ENCODE results near the gene PACRG. TPM values are rescaled to one million over a fixed set of nuclear protein-coding genes. Genes with fewer than 3 reads are reported as not detected.

The PACRG gene
- polyA plus RNA-seq, 1 donor (not counting 4 experiments of a cell fraction or from before 2014, with no cell fraction given) = 0.31 TPM

DNA sequence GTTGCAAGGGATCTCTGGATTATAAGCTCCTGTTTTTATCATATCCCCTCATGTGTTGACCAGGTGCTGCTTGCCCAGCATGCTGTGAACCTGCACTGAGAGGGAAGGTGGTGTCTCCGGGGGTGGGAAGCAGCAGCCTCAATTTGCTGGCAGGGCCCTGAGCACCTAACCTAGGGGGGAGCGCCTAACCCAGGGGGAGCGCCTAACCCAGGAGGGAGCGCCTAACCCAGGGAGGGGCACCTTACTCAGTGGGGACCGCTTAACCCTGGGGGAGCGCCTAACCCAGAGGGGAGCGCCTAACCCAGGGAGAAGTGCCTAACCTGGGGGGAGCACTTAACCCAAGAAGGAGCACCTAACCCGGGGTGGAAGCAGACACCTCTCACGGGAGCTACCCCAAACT lies 603.5 kb downstream of the PACRG start:
- no peaks in the 10 kb centered on the region for H3K4me1 ChIP-seq (ENCODE audit: control insufficient read depth, extremely low read depth, insufficient read depth, low read length)
- no peaks in the 10 kb centered on the region for H3K27me3 ChIP-seq (ENCODE audit: control insufficient read depth, extremely low read depth, insufficient read depth, low read length)
- dilution Hi-C loops (cut with MboI; ENCODE audit: extremely low pct_ligation_motif_present, low sequenced_read_pairs) = no loop called here
- no peaks in the 10 kb centered on the region for H3K79me2 ChIP-seq (ENCODE audit: control insufficient read depth, insufficient read depth, low read length)
- H3K27ac ChIP-seq (ENCODE audit: control insufficient read depth, insufficient read depth, low read length) = no peak overlapping the region
- DNase-seq (ENCODE audit: low read depth, low spot score) = no peak
- no peak for TF ChIP-seq EZH2 (IDR thresholded peaks at IDR 0.05; ENCODE audit: low read length)
- TF ChIP-seq, protein P1, sequence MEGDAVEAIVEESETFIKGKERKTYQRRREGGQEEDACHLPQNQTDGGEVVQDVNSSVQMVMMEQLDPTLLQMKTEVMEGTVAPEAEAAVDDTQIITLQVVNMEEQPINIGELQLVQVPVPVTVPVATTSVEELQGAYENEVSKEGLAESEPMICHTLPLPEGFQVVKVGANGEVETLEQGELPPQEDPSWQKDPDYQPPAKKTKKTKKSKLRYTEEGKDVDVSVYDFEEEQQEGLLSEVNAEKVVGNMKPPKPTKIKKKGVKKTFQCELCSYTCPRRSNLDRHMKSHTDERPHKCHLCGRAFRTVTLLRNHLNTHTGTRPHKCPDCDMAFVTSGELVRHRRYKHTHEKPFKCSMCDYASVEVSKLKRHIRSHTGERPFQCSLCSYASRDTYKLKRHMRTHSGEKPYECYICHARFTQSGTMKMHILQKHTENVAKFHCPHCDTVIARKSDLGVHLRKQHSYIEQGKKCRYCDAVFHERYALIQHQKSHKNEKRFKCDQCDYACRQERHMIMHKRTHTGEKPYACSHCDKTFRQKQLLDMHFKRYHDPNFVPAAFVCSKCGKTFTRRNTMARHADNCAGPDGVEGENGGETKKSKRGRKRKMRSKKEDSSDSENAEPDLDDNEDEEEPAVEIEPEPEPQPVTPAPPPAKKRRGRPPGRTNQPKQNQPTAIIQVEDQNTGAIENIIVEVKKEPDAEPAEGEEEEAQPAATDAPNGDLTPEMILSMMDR (optimal IDR thresholded peaks at IDR 0.05 in 1 of 3, IDR thresholded peaks at IDR 0.05 in 1 of 3, conservative IDR thresholded peaks at IDR 0.05 in 1 of 3; ENCODE audit: extremely low read depth in 1 of 3, insufficient read depth in 2 of 3, low read length in 3 of 3) = no peak
- no peak for FAIRE-seq
- H3K9ac ChIP-seq (ENCODE audit: control insufficient read depth, extremely low read depth, insufficient read depth, low read length) = no peak overlapping the region
- H3K9me3 ChIP-seq (ENCODE audit: control insufficient read depth, low read depth, low read length) = no peaks in the 10 kb centered on the region
- H3K4me2 ChIP-seq (ENCODE audit: control insufficient read depth, extremely low read depth, insufficient read depth, low read depth, low read length) = no peak overlapping the region
- no peaks in the 10 kb centered on the region for H3K36me3 ChIP-seq (ENCODE audit: control insufficient read depth in 2 of 2, extremely low read depth in 1 of 2, insufficient read depth in 2 of 2, low read length in 2 of 2)
- no peaks in the 10 kb centered on the region for H4K20me1 ChIP-seq (ENCODE audit: control insufficient read depth, extremely low read depth, insufficient read depth, low read length)
- H3K9me1 ChIP-seq (ENCODE audit: control insufficient read depth, extremely low read depth, insufficient read depth, low read length) = no peaks in the 10 kb centered on the region
- no peak overlapping the region for H3K4me3 ChIP-seq (ENCODE audit: control insufficient read depth in 2 of 3, extremely low read depth in 1 of 3, insufficient read depth in 2 of 3, low read depth in 1 of 3, low read length in 3 of 3)
- no peak overlapping the region for H2AFZ ChIP-seq (ENCODE audit: control insufficient read depth, low read length)

- TF ChIP-seq EZH2 (IDR thresholded peaks at IDR 0.05; ENCODE audit: low read length) = no peak
- TF ChIP-seq, protein P1 (optimal IDR thresholded peaks at IDR 0.05 in 1 of 3, IDR thresholded peaks at IDR 0.05 in 1 of 3, conservative IDR thresholded peaks at IDR 0.05 in 1 of 3; ENCODE audit: extremely low read depth in 1 of 3, insufficient read depth in 2 of 3, low read length in 3 of 3) = no peak
- FAIRE-seq (no peak), DNase-seq (ENCODE audit: low read depth, low spot score) (no peak)
- Histone ChIP-seq H3K4me1 (ENCODE audit: control insufficient read depth, extremely low read depth, insufficient read depth, low read length) (no peaks in the 10 kb centered on the region), H3K4me3 (ENCODE audit: control insufficient read depth in 2 of 3, extremely low read depth in 1 of 3, insufficient read depth in 2 of 3, low read depth in 1 of 3, low read length in 3 of 3) (no peak overlapping the region), H3K9me1 (ENCODE audit: control insufficient read depth, extremely low read depth, insufficient read depth, low read length) (no peaks in the 10 kb centered on the region), H3K4me2 (ENCODE audit: control insufficient read depth, extremely low read depth, insufficient read depth, low read depth, low read length) (no peak overlapping the region), H3K27me3 (ENCODE audit: control insufficient read depth, extremely low read depth, insufficient read depth, low read length) (no peaks in the 10 kb centered on the region), H3K9me3 (ENCODE audit: control insufficient read depth, low read depth, low read length) (no peaks in the 10 kb centered on the region), H4K20me1 (ENCODE audit: control insufficient read depth, extremely low read depth, insufficient read depth, low read length) (no peaks in the 10 kb centered on the region), H3K9ac (ENCODE audit: control insufficient read depth, extremely low read depth, insufficient read depth, low read length) (no peak overlapping the region), H2AFZ (ENCODE audit: control insufficient read depth, low read length) (no peak overlapping the region), H3K36me3 (ENCODE audit: control insufficient read depth in 2 of 2, extremely low read depth in 1 of 2, insufficient read depth in 2 of 2, low read length in 2 of 2) (no peaks in the 10 kb centered on the region), H3K27ac (ENCODE audit: control insufficient read depth, insufficient read depth, low read length) (no peak overlapping the region), H3K79me2 (ENCODE audit: control insufficient read depth, insufficient read depth, low read length) (no peaks in the 10 kb centered on the region)
- dilution Hi-C loops (cut with MboI; ENCODE audit: extremely low pct_ligation_motif_present, low sequenced_read_pairs) = no loop called here
Measured at GRCh38 chr6:163332575-163332974, 604.8 kb downstream of the PACRG start.
